ENCODE results near the gene IFT81. TPM values are rescaled to one million over a fixed set of nuclear protein-coding genes. Genes with fewer than 3 reads are reported as not detected.

Gene IFT81
- polyA plus RNA-seq: 13.4 and 20.6 TPM in 2 replicates

DNA sequence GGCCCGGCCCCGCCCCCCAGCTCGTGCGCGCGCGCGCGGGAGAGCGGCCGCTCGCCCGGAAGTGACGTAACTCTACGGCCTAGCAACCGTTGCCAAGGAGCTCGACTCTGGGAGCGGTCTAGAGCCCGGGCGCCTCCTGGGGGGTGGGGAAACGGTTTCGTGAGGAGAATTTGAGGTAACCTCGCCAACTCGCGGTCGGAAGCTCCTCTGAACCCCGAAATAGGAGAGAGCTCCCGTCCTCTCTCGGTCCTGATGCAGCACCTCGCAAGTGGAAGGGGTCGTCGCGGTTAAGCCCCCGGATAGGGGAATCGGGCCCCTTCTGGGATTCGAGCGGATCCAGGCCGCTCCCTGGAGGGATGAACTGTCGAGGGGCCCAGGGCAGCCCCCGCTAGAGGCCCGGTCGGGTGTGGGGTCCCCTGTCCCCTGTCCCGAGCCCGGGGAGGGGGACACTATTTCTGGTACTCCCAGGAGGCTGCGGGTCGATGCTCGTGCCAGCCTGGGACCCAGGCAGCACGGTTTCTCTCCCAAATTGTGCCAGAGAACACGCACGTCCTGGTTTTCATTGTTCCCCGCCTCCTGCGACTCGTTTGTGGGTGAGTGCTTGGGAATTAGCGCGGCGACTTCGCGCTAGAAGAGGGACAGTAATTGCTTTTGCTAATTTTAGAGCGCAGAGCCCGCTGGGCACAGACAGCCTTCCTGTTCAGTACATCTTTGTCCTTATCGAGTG is at the start of gene IFT81:
Gene IFT81, plus strand, starts transcription at position 89 of the 727 bp plus-strand sequence. CDS start 3,024 bp downstream, outside the sequence.

Other genes with a start within 250 kb of the IFT81 start
- 5.8 and 6.7 TPM in 2 replicates for gene GLTP, start 243.8 kb upstream of the IFT81 start, polyA plus RNA-seq
- gene TCHP, start 224.1 kb upstream of the IFT81 start, polyA plus RNA-seq: 8.7 and 9.2 TPM in 2 replicates
- gene GIT2, start 128.0 kb upstream of the IFT81 start, polyA plus RNA-seq: 10.9 and 16.2 TPM in 2 replicates
- gene ANKRD13A, start 124.9 kb upstream of the IFT81 start, polyA plus RNA-seq: 11.2 and 18.9 TPM in 2 replicates
- gene C12orf76, start 75.8 kb upstream of the IFT81 start, polyA plus RNA-seq: 170 and 199 TPM in 2 replicates
- gene ATP2A2, start 156.9 kb downstream of the IFT81 start, polyA plus RNA-seq: 626 and 758 TPM in 2 replicates